HepG2 (cell line): Measurements from ENCODE around the gene GPR25. TPM values are rescaled to one million over a fixed set of nuclear protein-coding genes. Genes with fewer than 3 reads are reported as not detected.

Experiments
- BCL6 ChIP-seq: IDR thresholded peaks from 2 replicates; pipeline ENCODE4 v1.6.1; 2016; ENCODE audit warnings: missing genetic modification reagents, missing compliant biosample characterization
- CBX1 ChIP-seq: IDR thresholded peaks from one replicate; pipeline ENCODE4 v1.6.1; 2016; ENCODE audit warnings: antibody characterized with exemption, low read depth
- ETV6 ChIP-seq: sonication (generic); formaldehyde crosslinking; conservative IDR thresholded peaks from 2 replicates; pipeline ENCODE4 v1.4.0; 2020; ENCODE audit warnings: missing genetic modification reagents
- HNF4G ChIP-seq, 2 experiments: sonication (generic) in 1 of 2; formaldehyde crosslinking in 1 of 2; IDR thresholded peaks; 2 replicates each; pipeline versions ENCODE4 v1.4.0 to v1.6.1; 2011 to 2020; ENCODE audit warnings: borderline replicate concordance in 2 of 2, low read depth in 2 of 2, mild to moderate bottlenecking in 2 of 2, low read length in 1 of 2, missing genetic modification reagents in 1 of 2, moderate library complexity in 1 of 2
- JUN ChIP-seq: sonication (generic); formaldehyde crosslinking; IDR thresholded peaks from 2 replicates; pipeline ENCODE4 v1.4.0; 2020; ENCODE audit warnings: mild to moderate bottlenecking, missing genetic modification reagents
- KDM3A ChIP-seq: IDR thresholded peaks from 2 replicates; pipeline ENCODE4 v1.6.1; 2018; ENCODE audit warnings: low read depth, missing compliant biosample characterization
- KLF16 ChIP-seq, 2 experiments: sonication (generic) in 1 of 2; formaldehyde crosslinking in 1 of 2; IDR thresholded peaks; 2 replicates each; pipeline versions ENCODE4 v1.6.1 to v1.8.0; 2016 to 2023; ENCODE audit warnings: missing genetic modification reagents in 2 of 2, missing compliant biosample characterization in 1 of 2
- MAZ ChIP-seq, 2 experiments: sonication (generic) in 1 of 2; formaldehyde crosslinking in 1 of 2; IDR thresholded peaks; 2 replicates each; pipeline versions ENCODE4 v1.5.0 to v1.6.1; 2012 to 2020; ENCODE audit warnings: low read depth in 2 of 2, mild to moderate bottlenecking in 2 of 2, borderline replicate concordance in 1 of 2, improper control_type of control experiment in 1 of 2, low read length in 1 of 2, missing genetic modification reagents in 1 of 2, moderate library complexity in 1 of 2
- MEIS1 ChIP-seq: sonication (generic); formaldehyde crosslinking; IDR thresholded peaks from 2 replicates; pipeline ENCODE4 v1.9.0; 2021; ENCODE audit warnings: mild to moderate bottlenecking, missing genetic modification reagents, moderate library complexity, borderline replicate concordance
- NCOA1 ChIP-seq: sonication (generic); formaldehyde crosslinking; IDR thresholded peaks from 2 replicates; pipeline ENCODE4 v1.9.0; 2021; ENCODE audit warnings: missing genetic modification reagents
- NR2C2 ChIP-seq: sonication (generic); formaldehyde crosslinking; IDR thresholded peaks from 2 replicates; pipeline ENCODE4 v1.4.0; 2020; ENCODE audit warnings: missing genetic modification reagents, mild to moderate bottlenecking, moderate library complexity, borderline replicate concordance
- SOX5 ChIP-seq: IDR thresholded peaks from 2 replicates; pipeline ENCODE4 v1.6.1; 2016; ENCODE audit warnings: borderline replicate concordance
- TOPORS ChIP-seq: sonication (generic); formaldehyde crosslinking; IDR thresholded peaks from 2 replicates; pipeline ENCODE4 v1.8.0; 2023; ENCODE audit warnings: mild to moderate bottlenecking, missing genetic modification reagents
- ZBTB46 ChIP-seq: sonication (generic); formaldehyde crosslinking; IDR thresholded peaks from 2 replicates; pipeline ENCODE4 v1.4.0; 2020; ENCODE audit warnings: mild to moderate bottlenecking, missing genetic modification reagents, borderline replicate concordance
- ZBTB7B ChIP-seq: sonication (generic); formaldehyde crosslinking; IDR thresholded peaks from 2 replicates; pipeline ENCODE4 v1.4.0; 2020; ENCODE audit warnings: missing genetic modification reagents
- ZNF33A ChIP-seq: sonication (generic); formaldehyde crosslinking; IDR thresholded peaks from 2 replicates; pipeline ENCODE4 v1.5.1; 2020; ENCODE audit warnings: missing genetic modification reagents, mild to moderate bottlenecking, moderate library complexity, borderline replicate concordance
- ZNF503 ChIP-seq: sonication (generic); formaldehyde crosslinking; IDR thresholded peaks from 2 replicates; pipeline ENCODE4 v1.4.0; 2020; ENCODE audit warnings: missing genetic modification reagents
- ZNF530 ChIP-seq: sonication (generic); formaldehyde crosslinking; IDR thresholded peaks from 2 replicates; pipeline ENCODE4 v1.5.0; 2020; ENCODE audit warnings: low read depth, mild to moderate bottlenecking, missing genetic modification reagents
- ZNF556 ChIP-seq: sonication (generic); formaldehyde crosslinking; IDR thresholded peaks from 2 replicates; pipeline ENCODE4 v1.4.0; 2020; ENCODE audit warnings: mild to moderate bottlenecking, missing genetic modification reagents, borderline replicate concordance
- ZNF891 ChIP-seq: sonication (generic); formaldehyde crosslinking; IDR thresholded peaks from 2 replicates; pipeline ENCODE4 v1.5.0; 2020; ENCODE audit warnings: mild to moderate bottlenecking, missing genetic modification reagents
- ZSCAN29 ChIP-seq: sonication (generic); formaldehyde crosslinking; conservative IDR thresholded peaks from 2 replicates; pipeline ENCODE4 v1.4.0; 2020; ENCODE audit warnings: mild to moderate bottlenecking, missing genetic modification reagents
- ZUFSP ChIP-seq: sonication (generic); formaldehyde crosslinking; IDR thresholded peaks from 2 replicates; pipeline ENCODE4 v1.9.0; 2021; ENCODE audit warnings: missing genetic modification reagents, mild to moderate bottlenecking, borderline replicate concordance
- polyA plus RNA-seq, 8 experiments: library from polyadenylated mRNA; depleted of rRNA in 3 of 8; stranded (reverse) in 7 of 8; unstranded in 1 of 8; fragments of >200 nt; fragmentation: Illumina TruSeq in 4 of 8; extraction: Trizol in 4 of 8; gene quantifications; 2 replicates each; pipeline versions ENCODE4 v1.2.1 to v1.2.3, GENCODE V29; 2011 to 2016; ENCODE audit warnings: low read depth in 4 of 8, missing spikeins in 1 of 8, mixed read lengths in 1 of 8; ENCODE audit not compliant: insufficient read depth in 1 of 8
- total RNA-seq, 5 experiments: library from RNA; depleted of rRNA; stranded (reverse); fragments of >200 nt; fragmentation: Illumina TruSeq; extraction: Trizol; gene quantifications; 2 replicates each; pipeline ENCODE4 v1.2.3, GENCODE V29; 2016; ENCODE audit warnings: low read depth in 1 of 5

GPR25 gene
- total and polyA plus RNA-seq, 2 of the 13 experiments (the other 11 are each of a cell fraction or from before 2014, with no cell fraction given), result not detected

GRCh38 chr1:200899451-200899915, 26.7 kb downstream of the GPR25 start (continued):
- peak; percentile 27; the same call in 1 of the 2 replicates for TF ChIP-seq MAZ (IDR thresholded peaks at IDR 0.05; ENCODE audit: borderline replicate concordance, low read depth, low read length)
- TF ChIP-seq MAZ (CRISPR knock-in tag; IDR thresholded peaks at IDR 0.05; ENCODE audit: low read depth), result no peak
- TF ChIP-seq JUN, result 0 out of 2 replicates have a peak, but pooled peaks have one; percentile 43
- TF ChIP-seq HNF4G (IDR thresholded peaks at IDR 0.05; ENCODE audit: borderline replicate concordance, low read depth, low read length), result peak; percentile 75
- peak; percentile 74; the same call in 1 of the 2 replicates for TF ChIP-seq HNF4G (CRISPR knock-in tag; IDR thresholded peaks at IDR 0.05; ENCODE audit: borderline replicate concordance, low read depth)
- peak; percentile 74 for TF ChIP-seq NR2C2 (CRISPR knock-in tag)
- TF ChIP-seq ZNF503 (CRISPR knock-in tag), result peak; percentile 49; the same call in 1 of the 2 replicates
- no peak for TF ChIP-seq ZNF33A
- no peak for TF ChIP-seq ZUFSP (CRISPR knock-in tag)
- 0 out of 2 replicates have a peak, but pooled peaks have one; percentile 12 for TF ChIP-seq BCL6 (CRISPR knock-in tag)
- 0 out of 4 replicates have a peak, but pooled peaks of 1 of the 2 experiments have one; percentile 54 for TF ChIP-seq KLF16 (CRISPR knock-in tag; IDR thresholded peaks at IDR 0.05)
- no peak for TF ChIP-seq NCOA1 (CRISPR knock-in tag)
- peak; percentile 41; the same call in 1 of the 2 replicates for TF ChIP-seq ZNF891 (CRISPR knock-in tag)
- TF ChIP-seq SOX5 (CRISPR knock-in tag), result peak; percentile 26; the same call in 1 of the 2 replicates
- no peak for TF ChIP-seq MEIS1 (CRISPR knock-in tag)
- 0 out of 2 replicates have a peak, but pooled peaks have one; percentile 36 for TF ChIP-seq ETV6
- TF ChIP-seq TOPORS (CRISPR knock-in tag), result no peak
- peak; percentile 50; the same call in 1 of the 2 replicates for TF ChIP-seq KDM3A (CRISPR knock-in tag)
- no peak for TF ChIP-seq CBX1
- 0 out of 2 replicates have a peak, but pooled peaks have one; percentile 59 for TF ChIP-seq ZNF556 (CRISPR knock-in tag)
- TF ChIP-seq ZBTB46, result peak; percentile 76; the same call in 1 of the 2 replicates
- TF ChIP-seq ZBTB7B (CRISPR knock-in tag), result peak; percentile 90
- TF ChIP-seq ZNF530 (CRISPR knock-in tag), result no peak
- TF ChIP-seq ZSCAN29 (CRISPR knock-in tag), result peak; percentile 65; the same call in 1 of the 2 replicates
